Measurements from ENCODE around the gene ADCY1. TPM values are rescaled to one million over a fixed set of nuclear protein-coding genes. Genes with fewer than 3 reads are reported as not detected.

ADCY1 gene
- total and polyA plus RNA-seq, 12 donors = 0.46 to 8.6 (median 3.4) TPM

- 67 to 86% methylated on average over 4 of the region's 4 CpGs for WGBS, 2 donors
- H3K27ac ChIP-seq = no peak overlapping the region
- intact Hi-C loops (cut with DNase I) = no loop called here
- DNase-seq (no peak), ATAC-seq (no peak)
- no peaks in the 10 kb centered on the region for H3K27me3 ChIP-seq
- no peaks in the 10 kb centered on the region for H3K36me3 ChIP-seq
- H3K4me1 ChIP-seq = peaks cover 0 to 10% (median 0%) of the 10 kb centered on the region in 9 donors
- H3K9me3 ChIP-seq = no peaks in the 10 kb centered on the region
- no peak for TF ChIP-seq CTCF (IDR thresholded peaks at IDR 0.05)
- no peak overlapping the region for H3K4me3 ChIP-seq
These were observed 79.2 kb downstream of the ADCY1 start for GRCh38 chr7:45653209-45653907.

- intact Hi-C loops (cut with DNase I) = no loop called here
- 92 to 93% methylated on average over 5 of the region's 5 CpGs for WGBS, 2 donors
These were observed 80.2 kb downstream of the ADCY1 start for GRCh38 chr7:45654341-45654740.

GRCh38 chr7:45655539-45655938 is 81.4 kb downstream of the ADCY1 start:
- Histone ChIP-seq H3K9me3 (no peaks in the 10 kb centered on the region), H3K4me1 (peaks cover 0 to 8% (median 0%) of the 10 kb centered on the region in 9 donors), H3K27ac (no peak overlapping the region), H3K27me3 (no peaks in the 10 kb centered on the region), H3K4me3 (no peak overlapping the region), H3K36me3 (no peaks in the 10 kb centered on the region)
- TF ChIP-seq CTCF (IDR thresholded peaks at IDR 0.05) = no peak
- DNase-seq = no peak
- WGBS, 2 donors = 93 to 94% methylated on average over 10 of the region's 10 CpGs
- ATAC-seq = no peak
- intact Hi-C loops (cut with DNase I) = no loop called here

More at GRCh38 chr7:45654341-45654740, 80.2 kb downstream of the ADCY1 start:
- Histone ChIP-seq H3K4me3 (no peak overlapping the region), H3K4me1 (peaks cover 0 to 10% (median 0%) of the 10 kb centered on the region in 9 donors), H3K27me3 (no peaks in the 10 kb centered on the region), H3K27ac (no peak overlapping the region), H3K9me3 (no peaks in the 10 kb centered on the region), H3K36me3 (no peaks in the 10 kb centered on the region)
- no peak for DNase-seq
- ATAC-seq = no peak
- TF ChIP-seq CTCF (IDR thresholded peaks at IDR 0.05) = no peak

GRCh38 chr7:45656431-45656830 is 82.3 kb downstream of the ADCY1 start:
- intact Hi-C loops (cut with DNase I) = no loop called here
- DNase-seq (no peak), ATAC-seq (no peak)
- no peak for TF ChIP-seq CTCF (IDR thresholded peaks at IDR 0.05)
- no peaks in the 10 kb centered on the region for H3K36me3 ChIP-seq
- H3K27ac ChIP-seq = no peak overlapping the region
- no peaks in the 10 kb centered on the region for H3K9me3 ChIP-seq
- WGBS, 2 donors = 94 to 95% methylated on average over 2 of the region's 2 CpGs
- H3K27me3 ChIP-seq = no peaks in the 10 kb centered on the region
- H3K4me1 ChIP-seq = no peaks in the 10 kb centered on the region
- H3K4me3 ChIP-seq = no peak overlapping the region
